GM18498 (cell line): ENCODE results near the gene MAN1C1.
"Not testable (repeated sequence)": the region's sequence is repeated elsewhere in the genome, so short reads cannot be mapped to it uniquely, and the experiment has no call there.

Experiments
- ATAC-seq: cut with Tn5 transposase; IDR thresholded peaks from one replicate; pipeline ENCODE4 v1.9.1; 2021; ENCODE audit warnings: mild to moderate bottlenecking, moderate library complexity; ENCODE audit not compliant: unreplicated experiment

MAN1C1 gene

GRCh38 chr1:25653558-25653957 lies 37.0 kb downstream of the MAN1C1 start:
- no peak for ATAC-seq

GRCh38 chr1:25654109-25654660 lies 37.6 kb downstream of the MAN1C1 start:
- ATAC-seq = no peak

GRCh38 chr1:25657121-25657882 lies 40.7 kb downstream of the MAN1C1 start:
- no peak for ATAC-seq

GRCh38 chr1:25657883-25658760 lies 41.5 kb downstream of the MAN1C1 start:
- ATAC-seq = no peak

GRCh38 chr1:25658791-25659431 lies 42.3 kb downstream of the MAN1C1 start:
- no peak for ATAC-seq

GRCh38 chr1:25661043-25661815 lies 44.6 kb downstream of the MAN1C1 start:
- no peak for ATAC-seq

GRCh38 chr1:25662061-25662460 lies 45.5 kb downstream of the MAN1C1 start:
- ATAC-seq = no peak

- not testable (repeated sequence) for ATAC-seq
Observed at GRCh38 chr1:25662959-25663358, 46.4 kb downstream of the MAN1C1 start.

DNA sequence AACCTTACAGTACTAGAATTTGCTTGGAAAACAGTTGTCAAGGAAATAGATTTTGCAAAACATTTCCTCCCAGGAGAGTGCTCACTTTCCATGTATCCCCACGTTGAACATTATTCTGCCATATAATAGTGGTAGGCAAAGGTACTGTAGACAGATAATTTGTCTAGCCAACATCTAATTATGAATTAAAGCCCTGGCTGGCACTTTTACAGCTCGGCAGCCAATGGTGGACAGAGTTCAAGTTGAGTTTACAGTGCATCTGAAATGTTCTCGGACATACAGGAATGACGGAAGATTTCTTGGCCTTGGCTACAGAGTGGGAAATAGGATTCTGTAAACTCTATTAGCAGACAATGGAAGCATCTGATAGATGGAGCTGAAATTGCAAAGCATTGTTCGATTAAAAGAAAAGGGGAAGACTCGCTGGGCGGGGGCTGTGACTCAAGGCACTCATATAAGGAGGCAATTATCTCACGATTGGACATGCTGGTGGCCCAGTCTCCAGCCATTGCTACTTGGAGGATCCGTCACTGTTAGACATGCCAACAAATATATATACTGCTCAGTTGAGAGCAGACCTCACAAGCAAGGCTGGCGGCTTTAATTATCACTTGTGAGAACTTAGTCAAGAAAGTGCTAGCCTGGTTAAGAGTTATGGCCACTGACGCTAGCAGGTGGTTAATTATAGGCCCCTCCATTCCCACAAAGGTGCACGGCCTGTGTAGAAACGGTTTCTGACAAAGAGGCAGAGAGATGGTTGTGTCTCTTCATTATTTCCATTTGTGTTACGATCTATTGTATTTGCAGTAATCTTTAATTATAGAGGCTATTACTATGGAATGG lies 48.0 kb downstream of the MAN1C1 start:
- no peak for ATAC-seq

DNA sequence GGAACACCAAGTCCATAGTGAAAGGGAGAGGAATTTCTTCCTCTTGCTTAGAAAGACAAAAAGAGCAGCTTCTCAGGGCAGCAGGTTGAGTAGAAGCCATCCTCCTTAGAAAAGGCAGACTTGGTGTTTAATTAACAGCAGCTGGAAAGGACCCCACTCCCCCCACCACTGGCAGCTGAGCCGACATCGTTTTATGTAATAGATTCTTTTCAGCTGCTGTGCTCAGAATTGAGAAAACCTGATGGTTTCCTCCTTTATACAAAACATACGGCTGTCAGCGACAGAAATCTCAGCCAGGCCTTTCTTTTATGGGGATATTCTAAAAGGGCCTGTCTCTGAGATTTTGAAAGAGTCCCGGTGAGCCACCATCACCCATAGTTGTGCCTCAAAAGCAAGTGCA lies 49.9 kb downstream of the MAN1C1 start:
- ATAC-seq = no peak

- no peak for ATAC-seq
Observed at GRCh38 chr1:25668931-25669573, 52.5 kb downstream of the MAN1C1 start.

DNA sequence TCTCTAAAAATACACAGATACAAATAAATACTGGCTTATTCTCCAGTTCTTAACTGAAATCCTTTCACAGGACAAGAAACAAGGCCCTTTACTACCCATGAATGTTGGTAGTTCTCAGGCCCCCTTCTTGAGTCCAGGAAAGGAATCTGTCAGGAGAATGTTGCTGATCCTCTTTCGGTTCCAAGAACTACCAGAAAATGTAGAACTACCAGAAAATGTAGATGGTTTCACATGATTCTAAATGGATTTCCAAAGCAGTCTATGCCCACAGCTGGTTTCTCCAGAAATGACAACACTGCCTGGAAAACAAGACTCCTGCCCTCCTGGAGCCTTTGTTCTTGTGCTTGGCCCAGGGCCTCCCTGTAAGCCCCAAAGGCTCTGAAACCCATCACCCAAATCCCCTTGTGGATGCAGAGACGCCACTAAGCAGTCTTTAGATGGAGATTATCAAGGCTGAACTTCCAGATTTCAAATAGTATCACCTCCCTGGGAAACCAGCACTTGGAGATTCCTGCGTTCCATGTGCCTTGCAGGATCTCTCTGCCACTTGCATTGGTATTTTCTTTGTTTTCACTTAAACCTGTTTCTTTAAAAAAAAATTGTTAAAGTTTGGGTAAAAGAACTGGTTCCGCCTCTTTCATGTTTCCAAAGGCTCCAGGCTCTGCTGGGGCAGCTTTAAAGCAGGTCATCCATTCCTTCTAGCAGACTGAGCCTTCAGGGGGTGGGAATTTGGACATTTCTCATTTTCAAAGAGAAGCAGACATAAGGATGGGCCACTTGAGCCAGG lies 53.4 kb downstream of the MAN1C1 start:
- ATAC-seq = no peak

GRCh38 chr1:25671929-25672328 lies 55.3 kb downstream of the MAN1C1 start:
- no peak for ATAC-seq

DNA sequence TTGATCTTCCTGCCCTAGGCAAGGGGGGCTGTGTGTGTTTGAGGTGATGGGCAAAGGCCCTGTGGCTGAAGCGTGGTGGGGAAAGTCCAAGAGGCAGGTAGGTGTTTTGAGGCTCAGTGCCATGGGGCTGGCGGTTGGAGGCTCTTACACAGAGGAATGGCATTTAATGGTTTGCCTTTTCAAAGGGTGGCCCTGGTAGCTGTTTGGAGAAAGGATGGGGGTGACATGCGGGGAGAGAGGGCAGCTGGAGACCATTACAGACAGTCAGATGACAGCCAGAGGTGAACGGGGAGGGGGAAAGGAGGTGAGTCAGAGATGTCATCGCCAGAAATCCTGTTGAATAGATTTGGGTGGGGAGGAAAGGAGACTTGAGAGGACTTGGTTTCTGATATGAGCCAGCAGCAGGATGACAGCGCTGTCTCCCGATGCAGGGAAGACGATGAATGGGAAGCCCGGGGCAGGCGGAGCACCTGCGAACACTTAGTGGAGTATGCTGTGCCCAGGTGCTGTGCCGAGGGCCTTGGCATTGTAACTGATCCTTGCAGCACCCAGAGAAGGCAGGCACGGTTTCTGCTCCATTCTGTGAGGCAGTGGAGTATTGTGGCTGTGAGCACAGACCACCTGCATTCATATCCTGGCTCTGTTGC lies 56.3 kb downstream of the MAN1C1 start:
- ATAC-seq = no peak

DNA sequence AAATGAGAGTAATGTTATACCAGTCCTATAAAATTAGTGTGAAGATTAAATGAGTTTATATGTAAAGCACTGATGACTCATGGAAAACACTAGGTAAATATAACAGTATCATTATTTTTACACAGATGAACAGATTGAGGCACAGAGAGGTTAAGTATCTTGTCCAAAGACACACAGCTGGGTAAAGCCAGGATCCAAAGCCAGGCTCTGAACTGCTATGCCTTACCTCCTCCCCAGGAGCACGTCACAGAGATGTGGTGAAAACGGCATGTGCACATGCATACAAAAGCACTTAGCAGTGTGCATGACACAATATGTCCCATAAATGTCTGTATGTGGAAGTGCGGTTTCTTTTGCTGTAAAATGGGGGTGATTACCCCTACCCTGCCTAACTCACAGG lies 56.9 kb downstream of the MAN1C1 start:
- ATAC-seq = no peak

DNA sequence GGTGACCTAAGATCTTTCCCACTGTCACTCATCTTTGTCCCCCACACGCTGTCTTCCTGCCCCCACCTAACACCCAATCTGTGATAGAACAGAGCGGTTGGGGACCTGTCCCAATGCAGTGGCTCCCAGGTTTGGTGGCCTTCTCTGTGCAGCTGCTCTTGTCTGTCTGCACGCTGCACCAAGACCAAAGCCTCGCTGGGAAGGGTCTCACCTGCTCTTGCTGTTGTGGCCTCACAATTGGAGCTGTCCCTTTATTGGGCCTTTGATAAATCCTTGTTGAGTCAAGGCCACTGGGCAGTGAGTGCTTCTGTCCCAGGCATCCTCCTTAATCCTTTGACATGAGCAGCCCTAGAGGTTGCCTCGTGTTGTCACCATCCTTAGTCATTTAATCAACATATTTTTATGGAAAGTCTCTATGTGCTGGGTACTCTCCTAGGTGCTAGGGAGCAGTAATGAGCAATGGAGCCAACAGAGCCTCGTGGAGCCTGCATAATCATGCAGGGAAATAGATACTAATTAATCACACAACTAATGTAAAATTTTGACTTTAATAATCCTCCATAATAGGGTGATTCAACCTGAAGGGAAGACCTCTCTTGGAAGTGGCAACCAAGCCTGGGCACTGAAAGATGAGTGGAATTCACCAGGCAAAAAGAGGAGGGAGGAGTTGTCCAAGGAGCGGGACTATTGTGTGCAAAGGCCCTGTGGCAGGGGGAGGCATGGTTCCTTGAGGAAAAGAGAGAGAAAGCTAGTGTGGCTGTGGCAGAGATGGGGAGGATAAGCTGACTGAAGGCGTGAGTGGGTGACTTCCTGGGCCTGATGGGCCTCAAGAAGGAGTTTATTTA lies 57.6 kb downstream of the MAN1C1 start:
- ATAC-seq = no peak

DNA sequence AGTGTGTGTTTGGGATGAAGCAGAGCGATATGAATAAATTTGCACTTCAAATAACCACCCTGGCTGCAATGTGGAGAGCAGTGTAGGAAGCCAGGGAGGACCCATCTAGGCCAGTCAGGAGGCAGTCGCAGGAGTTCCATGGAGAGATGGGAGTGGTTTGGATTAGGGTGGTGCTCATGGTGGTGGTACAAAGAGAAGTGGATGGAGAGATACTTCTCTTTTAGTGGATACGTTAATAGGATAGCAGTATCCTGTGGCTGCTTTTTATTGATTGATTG lies 58.2 kb downstream of the MAN1C1 start:
- no peak for ATAC-seq
